ENCODE data around the gene YPEL5. TPM values are rescaled to one million over a fixed set of nuclear protein-coding genes. Genes with fewer than 3 reads are reported as not detected.

YPEL5 gene
- total RNA-seq, 1 experiment from 2014 or later: 50.9 TPM

DNA sequence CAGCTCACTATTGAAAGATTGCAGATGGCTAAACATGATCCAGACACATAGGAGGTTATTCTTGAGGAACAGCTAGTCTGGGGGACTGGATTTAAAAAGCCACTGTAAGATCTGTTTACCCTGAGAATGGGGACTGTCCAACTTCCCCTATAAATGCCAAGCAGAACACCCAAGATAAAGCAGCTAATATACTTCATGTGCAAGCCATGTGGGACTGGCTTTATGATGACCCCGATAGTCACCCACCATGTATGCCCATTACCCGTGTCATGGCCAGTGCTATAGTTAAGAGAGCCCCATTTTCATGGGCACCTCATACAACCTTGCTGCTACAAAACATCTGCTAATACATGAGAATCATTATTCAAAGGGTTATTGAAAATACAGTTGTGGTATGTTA is 16.0 kb downstream of the YPEL5 start:
- no peak for DNase-seq
- intact Hi-C loops (cut with micrococcal nuclease; ENCODE audit: unreplicated experiment): loop anchor here (10.0 kb wide), 2 partner anchors 172 to 282 kb away; partner anchors contain the start of gene LCLAT1
- TF ChIP-seq, protein P1, sequence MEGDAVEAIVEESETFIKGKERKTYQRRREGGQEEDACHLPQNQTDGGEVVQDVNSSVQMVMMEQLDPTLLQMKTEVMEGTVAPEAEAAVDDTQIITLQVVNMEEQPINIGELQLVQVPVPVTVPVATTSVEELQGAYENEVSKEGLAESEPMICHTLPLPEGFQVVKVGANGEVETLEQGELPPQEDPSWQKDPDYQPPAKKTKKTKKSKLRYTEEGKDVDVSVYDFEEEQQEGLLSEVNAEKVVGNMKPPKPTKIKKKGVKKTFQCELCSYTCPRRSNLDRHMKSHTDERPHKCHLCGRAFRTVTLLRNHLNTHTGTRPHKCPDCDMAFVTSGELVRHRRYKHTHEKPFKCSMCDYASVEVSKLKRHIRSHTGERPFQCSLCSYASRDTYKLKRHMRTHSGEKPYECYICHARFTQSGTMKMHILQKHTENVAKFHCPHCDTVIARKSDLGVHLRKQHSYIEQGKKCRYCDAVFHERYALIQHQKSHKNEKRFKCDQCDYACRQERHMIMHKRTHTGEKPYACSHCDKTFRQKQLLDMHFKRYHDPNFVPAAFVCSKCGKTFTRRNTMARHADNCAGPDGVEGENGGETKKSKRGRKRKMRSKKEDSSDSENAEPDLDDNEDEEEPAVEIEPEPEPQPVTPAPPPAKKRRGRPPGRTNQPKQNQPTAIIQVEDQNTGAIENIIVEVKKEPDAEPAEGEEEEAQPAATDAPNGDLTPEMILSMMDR (IDR thresholded peaks at IDR 0.05; ENCODE audit: insufficient read depth in 1 of 2, low read depth in 1 of 2, low read length in 1 of 2, severe bottlenecking in 1 of 2, unreplicated experiment in 1 of 2): no peak
- Histone ChIP-seq H3K36me3 (ENCODE audit: control insufficient read depth, insufficient read depth, low read length) (0 out of 2 replicates have a peak, but pooled peaks cover 2% of the 10 kb centered on the region), H3K4me1 (peaks cover 7% of the 10 kb centered on the region), H3K4me3 (ENCODE audit: low read depth, low read length) (no peak overlapping the region), H3K9me3 (no peaks in the 10 kb centered on the region), H3K27me3 (replicated peaks; ENCODE audit: control insufficient read depth, insufficient read depth, low read length) (no peaks in the 10 kb centered on the region)
- Mint-ChIP-seq H3K4me1 (ENCODE audit: low read depth, unreplicated experiment) (peaks cover 9% of the 10 kb centered on the region), H3K27ac (ENCODE audit: unreplicated experiment) (no peak overlapping the region), H3K36me3 (ENCODE audit: insufficient read depth, unreplicated experiment) (peaks cover 23% of the 10 kb centered on the region), H3K4me3 (ENCODE audit: unreplicated experiment) (no peak overlapping the region), H3K27me3 (ENCODE audit: insufficient read depth, unreplicated experiment) (no peaks in the 10 kb centered on the region), H3K9me3 (ENCODE audit: unreplicated experiment) (no peaks in the 10 kb centered on the region)
- no TSS peak for BruUV-seq (replicated peaks)
- CTCF ChIA-PET: interaction anchor here (1.3 kb wide), 1 partner anchor 548 kb away, joined by 5 read pairs; no protein-coding TSS in a partner anchor
- POLR2A ChIA-PET: no interaction called here

DNA sequence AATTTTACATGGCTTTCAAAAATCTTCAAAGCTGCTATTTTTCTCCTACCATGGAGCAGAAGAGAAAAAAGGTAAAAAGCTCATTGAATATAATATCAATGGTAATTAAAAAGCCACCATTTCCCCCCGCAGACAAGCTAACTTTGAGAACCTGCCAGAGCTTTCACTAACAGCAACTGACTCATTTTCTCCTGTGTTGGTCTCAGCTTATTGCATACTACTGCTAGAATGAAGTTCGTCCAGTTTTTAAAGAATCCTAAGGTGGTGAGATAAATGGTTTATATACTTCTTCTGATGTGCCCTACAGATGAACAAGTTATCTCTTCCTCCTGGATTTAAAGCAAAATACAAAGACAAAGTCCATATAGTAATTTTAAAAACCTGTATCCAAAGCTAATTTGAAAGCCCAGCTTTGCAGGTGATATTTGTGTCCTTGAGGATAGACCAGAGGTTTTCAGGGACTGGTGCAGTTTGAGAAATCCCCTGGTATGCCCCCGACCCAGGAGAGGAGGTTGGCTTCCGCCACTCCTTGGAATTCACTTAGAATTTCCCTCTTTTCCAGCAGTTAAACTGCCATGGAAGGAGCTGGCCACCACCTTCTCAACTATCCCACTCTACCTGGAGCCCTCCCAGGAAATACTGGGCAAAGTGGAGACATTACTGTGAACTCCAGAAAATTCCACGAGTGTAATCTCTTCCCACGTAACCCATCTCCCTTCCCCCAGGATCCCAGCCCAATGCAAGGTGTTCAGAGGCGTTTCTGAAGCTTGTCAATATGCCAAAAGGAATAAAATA is 17.5 kb downstream of the YPEL5 start:
- Histone ChIP-seq H3K4me3 (ENCODE audit: low read depth, low read length) (no peak overlapping the region), H3K9me3 (no peaks in the 10 kb centered on the region), H3K4me1 (peaks cover 7% of the 10 kb centered on the region), H3K27me3 (replicated peaks; ENCODE audit: control insufficient read depth, insufficient read depth, low read length) (no peaks in the 10 kb centered on the region), H3K36me3 (ENCODE audit: control insufficient read depth, insufficient read depth, low read length) (no peaks in the 10 kb centered on the region)
- ChIA-PET CTCF (interaction anchor here (0.6 to 3.1 kb wide), 36 partner anchors 9 to 856 kb away, joined by 3 to 209 read pairs (median 5); partner anchors contain the start of genes LBH, LCLAT1 and YPEL5), POLR2A (interaction anchor here (0.6 to 1.6 kb wide), 6 partner anchors 15 to 547 kb away, joined by 3 to 6 read pairs (median 4); no protein-coding TSS in a partner anchor)
- BruUV-seq (replicated peaks): no TSS peak
- Mint-ChIP-seq H3K36me3 (ENCODE audit: insufficient read depth, unreplicated experiment) (peaks cover 9% of the 10 kb centered on the region), H3K27me3 (ENCODE audit: insufficient read depth, unreplicated experiment) (no peaks in the 10 kb centered on the region), H3K27ac (ENCODE audit: unreplicated experiment) (no peak overlapping the region), H3K4me3 (ENCODE audit: unreplicated experiment) (no peak overlapping the region), H3K9me3 (ENCODE audit: unreplicated experiment) (no peaks in the 10 kb centered on the region), H3K4me1 (ENCODE audit: low read depth, unreplicated experiment) (peaks cover 9% of the 10 kb centered on the region)
- intact Hi-C loops (cut with micrococcal nuclease; ENCODE audit: unreplicated experiment): loop anchor here (2.0 to 10.0 kb wide), 3 partner anchors 74 to 280 kb away; partner anchors contain the start of gene LCLAT1
- TF ChIP-seq, protein P1 (IDR thresholded peaks at IDR 0.05; ENCODE audit: insufficient read depth in 1 of 2, low read depth in 1 of 2, low read length in 1 of 2, severe bottlenecking in 1 of 2, unreplicated experiment in 1 of 2): no peak
- DNase-seq: no peak

DNA sequence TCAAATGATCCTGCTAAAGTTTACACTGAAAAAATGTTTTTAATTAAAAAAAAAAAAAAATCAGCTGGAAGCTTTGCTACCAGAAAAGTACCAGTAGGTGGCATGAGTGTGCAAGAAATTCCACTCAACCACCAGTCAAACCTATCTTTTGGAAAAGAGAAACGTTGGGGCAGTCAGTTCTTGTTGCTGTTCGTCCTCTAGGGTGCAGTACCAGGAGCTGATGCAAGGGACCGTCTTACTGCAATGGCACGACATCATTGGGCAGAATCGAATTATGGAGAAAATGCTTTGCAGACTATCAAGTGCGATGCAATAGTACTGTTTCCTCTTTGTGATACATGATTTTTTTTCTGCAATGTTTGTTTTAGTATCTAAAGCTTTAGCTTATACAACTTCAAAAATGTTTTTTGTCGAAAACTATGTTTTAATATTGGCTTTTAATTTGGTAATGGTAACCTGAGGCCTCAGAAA is 18.3 kb downstream of the YPEL5 start:
- H3K9me3 Mint-ChIP-seq (ENCODE audit: unreplicated experiment): no peaks in the 10 kb centered on the region
- Histone ChIP-seq H3K9me3 (no peaks in the 10 kb centered on the region), H3K4me1 (peaks cover 3% of the 10 kb centered on the region; the same call in 1 of the 2 replicates), H3K4me3 (ENCODE audit: low read depth, low read length) (no peak overlapping the region), H3K36me3 (ENCODE audit: control insufficient read depth, insufficient read depth, low read length) (no peaks in the 10 kb centered on the region), H3K27me3 (replicated peaks; ENCODE audit: control insufficient read depth, insufficient read depth, low read length) (no peaks in the 10 kb centered on the region)
- no TSS peak for BruUV-seq (replicated peaks)
- peak; percentile 86 to 87 for DNase-seq
- H3K27ac Mint-ChIP-seq (ENCODE audit: unreplicated experiment): no peak overlapping the region
- H3K27me3 Mint-ChIP-seq (ENCODE audit: insufficient read depth, unreplicated experiment): no peaks in the 10 kb centered on the region
- no peak overlapping the region for H3K4me3 Mint-ChIP-seq (ENCODE audit: unreplicated experiment)
- CTCF ChIA-PET: interaction anchor here (0.5 to 3.1 kb wide), 49 partner anchors 9 to 1185 kb away, joined by 3 to 209 read pairs (median 4); partner anchors contain the start of genes LBH, LCLAT1 and YPEL5
- H3K4me1 Mint-ChIP-seq (ENCODE audit: low read depth, unreplicated experiment): peaks cover 9% of the 10 kb centered on the region
- POLR2A ChIA-PET: interaction anchor here (0.6 to 1.6 kb wide), 7 partner anchors 16 to 547 kb away, joined by 3 to 6 read pairs (median 4); no protein-coding TSS in a partner anchor
- intact Hi-C loops (cut with micrococcal nuclease; ENCODE audit: unreplicated experiment): loop anchor here (1.0 to 10.0 kb wide), 8 partner anchors 43 to 1168 kb away; partner anchors contain the start of gene LCLAT1
- H3K36me3 Mint-ChIP-seq (ENCODE audit: insufficient read depth, unreplicated experiment): peaks cover 5% of the 10 kb centered on the region
- TF ChIP-seq, protein P1 (IDR thresholded peaks at IDR 0.05; ENCODE audit: insufficient read depth in 1 of 2, low read depth in 1 of 2, low read length in 1 of 2, severe bottlenecking in 1 of 2, unreplicated experiment in 1 of 2): peak; percentile 84 to 86

All from Caco-2 (cell line).